GM23248 (cell line): Measurements from ENCODE around the gene RPS10. TPM values are rescaled to one million over a fixed set of nuclear protein-coding genes. Genes with fewer than 3 reads are reported as not detected.

Experiments used
- DNase-seq: peaks from one replicate; pipeline ENCODE4 v3.0.0-alpha.2; 2015
- H2AFZ ChIP-seq: fragments of 200-600 bp; sonication (generic); 2 replicates; pipeline ENCODE4 v1.6.1; 2016; ENCODE audit warnings: antibody characterized with exemption
- H3F3A ChIP-seq: fragments of 200-600 bp; sonication (generic); 2 replicates; pipeline ENCODE4 v1.6.1; 2016; ENCODE audit warnings: mild to moderate bottlenecking, antibody characterized with exemption, mixed run types; ENCODE audit not compliant: insufficient read depth
- H3K27ac ChIP-seq: fragments of 200-600 bp; sonication (generic); 2 replicates; pipeline ENCODE4 v1.5.1; 2016; ENCODE audit warnings: mild to moderate bottlenecking
- H3K27me3 ChIP-seq: fragments of 200-600 bp; sonication (generic); replicated peaks from 2 replicates; pipeline ENCODE4 v1.6.1; 2016; ENCODE audit warnings: mild to moderate bottlenecking; ENCODE audit not compliant: insufficient read depth
- H3K36me3 ChIP-seq: fragments of 200-600 bp; sonication (generic); 2 replicates; pipeline ENCODE4 v1.6.1; 2016; ENCODE audit warnings: low read depth, mild to moderate bottlenecking
- H3K4me1 ChIP-seq: fragments of 200-600 bp; sonication (generic); 2 replicates; pipeline ENCODE4 v1.6.1; 2016; ENCODE audit warnings: mild to moderate bottlenecking; ENCODE audit not compliant: insufficient read depth
- H3K4me2 ChIP-seq: fragments of 200-600 bp; sonication (generic); one replicate; pipeline ENCODE4 v1.6.1; 2016; ENCODE audit warnings: mild to moderate bottlenecking; ENCODE audit not compliant: unreplicated experiment
- H3K4me3 ChIP-seq: fragments of 200-600 bp; sonication (generic); 2 replicates; pipeline ENCODE4 v1.5.1; 2016; ENCODE audit warnings: mild to moderate bottlenecking
- H3K79me2 ChIP-seq: fragments of 200-600 bp; sonication (generic); 2 replicates; pipeline ENCODE4 v1.6.1; 2016; ENCODE audit warnings: mild to moderate bottlenecking; ENCODE audit not compliant: insufficient read depth
- H3K9ac ChIP-seq: fragments of 200-600 bp; sonication (generic); 2 replicates; pipeline ENCODE4 v1.6.1; 2016; ENCODE audit warnings: mild to moderate bottlenecking
- H3K9me2 ChIP-seq: fragments of 200-600 bp; sonication (generic); 2 replicates; pipeline ENCODE4 v1.6.1; 2016; ENCODE audit warnings: mixed run types, mild to moderate bottlenecking, moderate library complexity; ENCODE audit not compliant: insufficient read depth
- H3K9me3 ChIP-seq: fragments of 200-600 bp; sonication (generic); one replicate; pipeline ENCODE4 v1.6.1; 2017; ENCODE audit warnings: low read depth
- H4K20me1 ChIP-seq: fragments of 200-600 bp; sonication (generic); 2 replicates; pipeline ENCODE4 v1.6.0; 2016; ENCODE audit not compliant: insufficient read depth
- EZH2 ChIP-seq: fragments of 200-600 bp; sonication (generic); IDR thresholded peaks from 2 replicates; pipeline ENCODE4 v1.6.1; 2018; ENCODE audit warnings: antibody characterized with exemption, mild to moderate bottlenecking; ENCODE audit not compliant: insufficient read depth, poor library complexity, severe bottlenecking
- EZH2phosphoT487 ChIP-seq: fragments of 200-600 bp; sonication (generic); IDR thresholded peaks from 2 replicates; pipeline ENCODE4 v1.6.1; 2018; ENCODE audit warnings: antibody characterized with exemption, moderate library complexity, mild to moderate bottlenecking, low read depth; ENCODE audit not compliant: insufficient read depth
- WGBS, 2 experiments: methylation state at CpG; one replicate each; pipeline ENCODE4 v1.1.6; 2015 to 2017; ENCODE audit warnings: low lambda C conversion rate in 2 of 2, low coverage in 1 of 2; ENCODE audit errors: missing lambda C conversion rate in 2 of 2; 5-methylcytosine and 5-hydroxymethylcytosine counted together
- in situ Hi-C: fragments of 300-500 bp; cut with MboI; formaldehyde crosslinking; loops from 2 replicates; pipeline ENCODE4 v1.15.0; 2020
- polyA plus RNA-seq: library from polyadenylated mRNA; unstranded; fragments of >200 nt; fragmentation: Nextera tagmentation; extraction: Ambion mirVana; gene quantifications from 2 replicates; pipeline ENCODE4 v1.2.1, GENCODE V29; 2016
- total RNA-seq: library from RNA; depleted of rRNA; stranded (reverse); fragments of >200 nt; shearing (Covaris generic); gene quantifications from 2 replicates; pipeline ENCODE4 v1.2.3, GENCODE V29; 2014

Gene RPS10
- total and polyA plus RNA-seq, 2 experiments from 2014 or later = 596 to 2,539 TPM

DNA sequence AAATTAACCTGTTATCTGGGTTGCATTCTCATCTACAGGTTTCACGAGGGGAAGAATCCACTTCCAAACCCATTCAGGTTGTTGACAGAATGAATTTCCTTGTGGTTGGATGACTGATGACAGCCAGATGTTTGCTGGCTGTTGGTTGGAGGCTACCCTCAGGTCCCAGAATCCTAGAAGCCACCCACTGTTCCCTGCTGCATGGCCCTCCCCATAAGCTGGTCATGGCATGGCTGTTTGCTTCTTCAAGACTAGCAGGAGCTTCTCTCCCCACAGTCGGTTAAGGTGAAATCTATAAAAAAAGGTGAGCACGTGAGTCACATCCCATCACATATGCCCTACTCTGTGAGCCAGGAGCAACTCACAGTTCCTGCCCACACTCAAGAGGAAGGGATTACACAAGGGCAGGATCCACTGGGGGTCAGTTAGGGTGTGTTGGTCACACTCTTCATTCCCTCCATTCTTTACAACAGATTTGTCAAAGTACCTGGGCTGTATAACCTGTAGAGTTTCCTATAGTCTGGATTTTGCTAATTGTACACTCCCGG, 19.5 kb upstream of the RPS10 start:
- no peak overlapping the region for H3K9ac ChIP-seq
- no peak overlapping the region for H3K27ac ChIP-seq
- in situ Hi-C loops = no loop called here
- H3K79me2 ChIP-seq = no peaks in the 10 kb centered on the region
- H2AFZ ChIP-seq = no peak overlapping the region
- WGBS, 2 experiments = 49 to 50% methylated on average over 4 of the region's 4 CpGs
- TF ChIP-seq EZH2 (no peak), EZH2phosphoT487 (no peak)
- no peaks in the 10 kb centered on the region for H3K4me1 ChIP-seq
- no peak for DNase-seq
- H3K4me3 ChIP-seq = no peak overlapping the region
- H3K36me3 ChIP-seq = no peaks in the 10 kb centered on the region
- H4K20me1 ChIP-seq = no peaks in the 10 kb centered on the region
- no peaks in the 10 kb centered on the region for H3K27me3 ChIP-seq
- no peak overlapping the region for H3K4me2 ChIP-seq
- no peaks in the 10 kb centered on the region for H3F3A ChIP-seq
- H3K9me2 ChIP-seq = no peaks in the 10 kb centered on the region
- no peaks in the 10 kb centered on the region for H3K9me3 ChIP-seq

DNA sequence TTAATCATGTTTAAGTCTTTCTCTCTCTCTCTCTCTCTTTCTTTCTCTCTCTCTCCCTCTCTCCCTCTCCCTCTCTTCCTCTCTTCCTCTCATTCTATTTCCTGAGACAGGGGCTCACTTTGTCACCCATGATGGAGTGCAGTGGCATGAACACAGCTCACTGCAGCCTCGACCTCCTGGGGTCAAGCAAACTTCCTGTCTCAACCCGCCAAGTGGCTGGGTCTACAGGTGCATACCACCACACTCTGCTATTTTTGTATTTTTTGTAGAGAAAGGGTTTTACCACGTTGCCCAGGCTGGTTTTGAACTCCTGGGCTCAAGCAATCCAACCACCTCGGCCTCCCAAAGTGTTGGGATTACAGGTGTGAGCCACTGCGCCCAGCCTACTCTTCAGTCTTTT, 15.7 kb upstream of the RPS10 start:
- Histone ChIP-seq H3K79me2 (no peaks in the 10 kb centered on the region), H3K27me3 (no peaks in the 10 kb centered on the region), H3F3A (no peaks in the 10 kb centered on the region), H3K9me2 (no peaks in the 10 kb centered on the region), H3K9ac (no peak overlapping the region), H4K20me1 (no peaks in the 10 kb centered on the region), H3K4me1 (no peaks in the 10 kb centered on the region), H3K4me3 (no peak overlapping the region), H3K27ac (no peak overlapping the region), H3K9me3 (no peaks in the 10 kb centered on the region), H3K36me3 (no peaks in the 10 kb centered on the region), H2AFZ (no peak overlapping the region), H3K4me2 (no peak overlapping the region)
- WGBS, 2 experiments = 34 to 38% methylated on average over 5 of the region's 5 CpGs
- DNase-seq = no peak
- TF ChIP-seq EZH2phosphoT487 = no peak
- TF ChIP-seq EZH2 = no peak
- in situ Hi-C loops = no loop called here

DNA sequence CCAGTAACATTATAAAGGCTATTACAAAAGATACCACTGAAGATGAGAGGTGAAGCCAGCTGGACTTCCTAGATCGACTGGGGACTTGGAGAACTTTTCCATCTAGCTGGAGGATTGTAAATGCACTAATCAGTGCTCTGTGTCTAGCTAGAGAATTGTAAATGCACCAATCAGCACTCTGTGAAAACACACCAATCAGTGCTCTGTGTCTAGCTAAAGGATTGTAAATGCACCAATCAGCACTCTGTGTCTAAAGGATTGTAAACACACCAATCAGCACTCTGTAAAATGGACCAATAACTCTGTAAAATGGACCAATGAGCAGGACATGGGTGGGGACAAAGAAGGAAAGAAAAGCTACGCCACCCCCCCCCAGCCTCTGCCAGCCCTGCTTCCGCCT, 13.6 kb upstream of the RPS10 start:
- Histone ChIP-seq H3K27me3 (no peaks in the 10 kb centered on the region), H3K4me2 (no peak overlapping the region), H4K20me1 (no peaks in the 10 kb centered on the region), H2AFZ (no peak overlapping the region), H3K9ac (no peak overlapping the region), H3K36me3 (no peaks in the 10 kb centered on the region), H3K9me2 (no peaks in the 10 kb centered on the region), H3K9me3 (no peaks in the 10 kb centered on the region), H3K4me1 (no peaks in the 10 kb centered on the region), H3K4me3 (no peak overlapping the region), H3K27ac (no peak overlapping the region), H3F3A (no peaks in the 10 kb centered on the region), H3K79me2 (no peaks in the 10 kb centered on the region)
- no peak for TF ChIP-seq EZH2
- TF ChIP-seq EZH2phosphoT487 = no peak
- no peak for DNase-seq
- in situ Hi-C loops = no loop called here
- WGBS, 2 experiments = 40 to 63% methylated on average over 2 to 3 of the region's 3 CpGs

DNA sequence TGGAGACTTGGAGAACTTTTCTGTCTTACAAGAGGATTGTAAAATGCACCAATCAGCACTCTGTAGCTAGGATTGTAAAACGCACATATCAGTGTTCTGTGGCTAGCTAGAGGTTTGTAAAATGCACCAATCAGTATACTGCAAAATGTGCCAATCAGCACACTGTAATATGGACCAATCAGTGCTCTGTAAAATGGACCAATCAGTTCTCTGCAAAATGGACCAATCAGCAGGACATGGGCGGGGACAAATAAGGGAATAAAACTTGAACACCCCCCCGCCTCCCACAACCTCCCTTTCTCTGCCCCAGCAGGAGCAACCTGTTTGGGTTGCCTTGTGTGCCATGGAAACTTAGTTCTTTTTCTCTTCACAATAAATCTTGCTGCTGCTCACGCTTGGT, 12.8 kb upstream of the RPS10 start:
- Histone ChIP-seq H3K27me3 (no peaks in the 10 kb centered on the region), H3F3A (no peaks in the 10 kb centered on the region), H3K79me2 (no peaks in the 10 kb centered on the region), H3K9me2 (no peaks in the 10 kb centered on the region), H2AFZ (no peak overlapping the region), H3K9me3 (no peaks in the 10 kb centered on the region), H3K9ac (no peak overlapping the region), H3K27ac (no peak overlapping the region), H3K4me1 (no peaks in the 10 kb centered on the region), H3K4me3 (no peak overlapping the region), H3K4me2 (no peak overlapping the region), H3K36me3 (no peaks in the 10 kb centered on the region), H4K20me1 (no peaks in the 10 kb centered on the region)
- in situ Hi-C loops = no loop called here
- WGBS, 2 experiments = 34 to 36% methylated on average over 4 of the region's 4 CpGs
- TF ChIP-seq EZH2phosphoT487 (no peak), EZH2 (no peak)
- no peak for DNase-seq

DNA sequence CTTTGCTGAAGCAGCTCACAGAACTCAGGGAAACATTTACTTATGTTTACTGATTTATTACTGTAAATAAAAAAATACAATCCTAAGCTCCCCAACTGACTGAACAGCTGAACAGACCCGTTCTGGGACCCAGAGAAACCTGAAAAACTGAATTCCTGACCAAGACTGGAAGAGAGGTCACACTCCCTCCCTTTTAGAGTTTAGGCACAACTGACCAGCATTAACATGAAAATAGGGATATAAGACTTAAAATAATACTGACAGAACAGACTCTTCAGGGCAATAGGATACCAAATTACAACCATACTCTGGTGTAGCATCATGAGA, 11.7 kb upstream of the RPS10 start:
- no peaks in the 10 kb centered on the region for H3K27me3 ChIP-seq
- no peaks in the 10 kb centered on the region for H3K4me1 ChIP-seq
- no peak overlapping the region for H3K4me2 ChIP-seq
- TF ChIP-seq EZH2 (no peak), EZH2phosphoT487 (no peak)
- H3K36me3 ChIP-seq = no peaks in the 10 kb centered on the region
- no peaks in the 10 kb centered on the region for H3K9me3 ChIP-seq
- H3K79me2 ChIP-seq = no peaks in the 10 kb centered on the region
- no peaks in the 10 kb centered on the region for H3F3A ChIP-seq
- no peak overlapping the region for H3K9ac ChIP-seq
- no peak overlapping the region for H2AFZ ChIP-seq
- no peak overlapping the region for H3K27ac ChIP-seq
- H3K4me3 ChIP-seq = no peak overlapping the region
- H3K9me2 ChIP-seq = no peaks in the 10 kb centered on the region
- DNase-seq = no peak
- in situ Hi-C loops = no loop called here
- no peaks in the 10 kb centered on the region for H4K20me1 ChIP-seq
- WGBS, 2 experiments = 21 to 22% methylated on average over 1 of the region's 1 CpG
